Measurements from ENCODE around the gene JARID2.

DNA sequence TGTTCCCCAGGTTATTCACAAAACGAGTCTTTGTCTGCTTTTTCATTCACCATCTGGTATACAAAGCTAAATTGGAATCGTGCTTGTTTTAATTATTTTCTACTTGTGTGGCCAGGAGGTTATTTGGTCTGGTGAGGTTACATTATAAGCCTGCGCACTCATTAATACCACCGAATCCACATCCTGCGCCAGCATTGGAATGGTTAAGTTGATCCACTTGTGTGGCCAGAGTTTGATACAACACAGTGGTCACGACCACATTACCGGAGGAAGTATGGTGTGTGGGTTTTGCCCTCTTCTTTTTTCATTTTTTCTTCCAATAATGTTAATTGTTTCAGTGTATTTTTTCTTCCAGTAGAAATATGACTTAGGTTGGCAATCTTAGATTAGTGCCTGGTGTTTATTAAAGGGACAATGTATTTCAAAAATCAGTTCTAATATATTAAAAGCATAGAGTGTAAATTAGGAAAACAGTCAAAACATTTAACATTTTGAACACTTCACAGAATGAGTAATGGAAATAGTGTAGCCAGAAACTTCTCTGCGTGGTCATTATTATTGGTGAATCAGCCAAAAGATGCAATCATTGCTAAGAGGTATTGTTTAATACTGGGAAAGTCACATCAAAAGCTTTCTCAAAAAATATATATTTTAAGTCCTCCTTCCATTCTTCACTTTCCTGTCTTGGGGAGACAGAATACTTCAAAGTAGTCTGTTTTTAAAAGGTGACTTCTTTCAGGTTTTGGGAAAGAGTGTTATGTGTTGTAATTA, 84.5 kb downstream of the JARID2 start:
- TF ChIP-seq POLR2AphosphoS5 (IDR thresholded peaks at IDR 0.05; ENCODE audit: low read length) (no peak), HDAC2 (IDR thresholded peaks at IDR 0.05) (no peak), HDAC6 (IDR thresholded peaks at IDR 0.05; ENCODE audit: unreplicated experiment) (no peak), TCF3 (IDR thresholded peaks at IDR 0.05; ENCODE audit: borderline replicate concordance, insufficient read depth, low read depth, low read length) (no peak), RAD21 (IDR thresholded peaks at IDR 0.05; ENCODE audit: insufficient read depth, low read depth, low read length) (no peak), NFYB (IDR thresholded peaks at IDR 0.05; ENCODE audit: insufficient read depth, low read depth, low read length) (no peak), ETV6 (conservative IDR thresholded peaks at IDR 0.05 in 1 of 2, IDR thresholded peaks at IDR 0.05 in 1 of 2; ENCODE audit: borderline replicate concordance in 1 of 2, low read depth in 1 of 2) (0 out of 4 replicates have a peak, but pooled peaks of 1 of the 2 experiments have one; percentile 12), SREBF2 (IDR thresholded peaks at IDR 0.05; ENCODE audit: low read length) (no peak), POLR2A (IDR thresholded peaks at IDR 0.05; ENCODE audit: low read depth, low read length) (no peak), CREB1 (IDR thresholded peaks at IDR 0.05; ENCODE audit: low read depth) (no peak)
- TF ChIP-seq, protein P1, sequence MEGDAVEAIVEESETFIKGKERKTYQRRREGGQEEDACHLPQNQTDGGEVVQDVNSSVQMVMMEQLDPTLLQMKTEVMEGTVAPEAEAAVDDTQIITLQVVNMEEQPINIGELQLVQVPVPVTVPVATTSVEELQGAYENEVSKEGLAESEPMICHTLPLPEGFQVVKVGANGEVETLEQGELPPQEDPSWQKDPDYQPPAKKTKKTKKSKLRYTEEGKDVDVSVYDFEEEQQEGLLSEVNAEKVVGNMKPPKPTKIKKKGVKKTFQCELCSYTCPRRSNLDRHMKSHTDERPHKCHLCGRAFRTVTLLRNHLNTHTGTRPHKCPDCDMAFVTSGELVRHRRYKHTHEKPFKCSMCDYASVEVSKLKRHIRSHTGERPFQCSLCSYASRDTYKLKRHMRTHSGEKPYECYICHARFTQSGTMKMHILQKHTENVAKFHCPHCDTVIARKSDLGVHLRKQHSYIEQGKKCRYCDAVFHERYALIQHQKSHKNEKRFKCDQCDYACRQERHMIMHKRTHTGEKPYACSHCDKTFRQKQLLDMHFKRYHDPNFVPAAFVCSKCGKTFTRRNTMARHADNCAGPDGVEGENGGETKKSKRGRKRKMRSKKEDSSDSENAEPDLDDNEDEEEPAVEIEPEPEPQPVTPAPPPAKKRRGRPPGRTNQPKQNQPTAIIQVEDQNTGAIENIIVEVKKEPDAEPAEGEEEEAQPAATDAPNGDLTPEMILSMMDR (IDR thresholded peaks at IDR 0.05 in 2 of 3, conservative IDR thresholded peaks at IDR 0.05 in 1 of 3; ENCODE audit: control insufficient read depth in 2 of 3, extremely low read depth in 1 of 3, insufficient read depth in 1 of 3, low read depth in 3 of 3, low read length in 3 of 3), result no peak
- TF ChIP-seq, protein P2, sequence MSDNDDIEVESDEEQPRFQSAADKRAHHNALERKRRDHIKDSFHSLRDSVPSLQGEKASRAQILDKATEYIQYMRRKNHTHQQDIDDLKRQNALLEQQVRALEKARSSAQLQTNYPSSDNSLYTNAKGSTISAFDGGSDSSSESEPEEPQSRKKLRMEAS (IDR thresholded peaks at IDR 0.05; ENCODE audit: low read depth, low read length), result no peak
- TF ChIP-seq, protein P3, sequence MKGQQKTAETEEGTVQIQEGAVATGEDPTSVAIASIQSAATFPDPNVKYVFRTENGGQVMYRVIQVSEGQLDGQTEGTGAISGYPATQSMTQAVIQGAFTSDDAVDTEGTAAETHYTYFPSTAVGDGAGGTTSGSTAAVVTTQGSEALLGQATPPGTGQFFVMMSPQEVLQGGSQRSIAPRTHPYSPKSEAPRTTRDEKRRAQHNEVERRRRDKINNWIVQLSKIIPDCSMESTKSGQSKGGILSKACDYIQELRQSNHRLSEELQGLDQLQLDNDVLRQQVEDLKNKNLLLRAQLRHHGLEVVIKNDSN (IDR thresholded peaks at IDR 0.05; ENCODE audit: borderline replicate concordance, extremely low read length, insufficient read depth, low read depth, low read length), result no peak
- TF ChIP-seq, protein P4, sequence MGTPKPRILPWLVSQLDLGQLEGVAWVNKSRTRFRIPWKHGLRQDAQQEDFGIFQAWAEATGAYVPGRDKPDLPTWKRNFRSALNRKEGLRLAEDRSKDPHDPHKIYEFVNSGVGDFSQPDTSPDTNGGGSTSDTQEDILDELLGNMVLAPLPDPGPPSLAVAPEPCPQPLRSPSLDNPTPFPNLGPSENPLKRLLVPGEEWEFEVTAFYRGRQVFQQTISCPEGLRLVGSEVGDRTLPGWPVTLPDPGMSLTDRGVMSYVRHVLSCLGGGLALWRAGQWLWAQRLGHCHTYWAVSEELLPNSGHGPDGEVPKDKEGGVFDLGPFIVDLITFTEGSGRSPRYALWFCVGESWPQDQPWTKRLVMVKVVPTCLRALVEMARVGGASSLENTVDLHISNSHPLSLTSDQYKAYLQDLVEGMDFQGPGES (IDR thresholded peaks at IDR 0.05), result no peak
